Activated naive CD8-positive, alpha-beta T cell treated with anti-CD3 and anti-CD28 coated beads, Interleukin-2, amount 50 U/mL, for 16 hours (primary cell): Measurements from ENCODE around the gene MIA3.
"Not testable (repeated sequence)": the region's sequence is repeated elsewhere in the genome, so short reads cannot be mapped to it uniquely, and the experiment has no call there.

Experiments
- DNase-seq: peaks from one replicate; pipeline ENCODE4 v3.0.0-alpha.2; 2020; ENCODE audit warnings: low read depth, low spot score

Gene MIA3

GRCh38 chr1:222663431-222663934 lies 45.6 kb downstream of the MIA3 start:
- no peak for DNase-seq

- no peak for DNase-seq
Measured at GRCh38 chr1:222665964-222666363, 48.1 kb downstream of the MIA3 start.

GRCh38 chr1:222668184-222668583 lies 50.3 kb downstream of the MIA3 start:
- DNase-seq: not testable (repeated sequence)

- DNase-seq: not testable (repeated sequence)
Measured at GRCh38 chr1:222669107-222669506, 51.2 kb downstream of the MIA3 start.

GRCh38 chr1:222670110-222670509 lies 52.2 kb downstream of the MIA3 start:
- no peak for DNase-seq

GRCh38 chr1:222680080-222680479 lies 62.2 kb downstream of the MIA3 start:
- no peak for DNase-seq

- DNase-seq: no peak
Measured at GRCh38 chr1:222691016-222691415, 73.1 kb downstream of the MIA3 start.

- no peak for DNase-seq
Measured at GRCh38 chr1:222694927-222695326, 77.0 kb downstream of the MIA3 start.

GRCh38 chr1:222696741-222697140 lies 78.8 kb downstream of the MIA3 start:
- no peak for DNase-seq

- no peak for DNase-seq
Measured at GRCh38 chr1:222697203-222697602, 79.3 kb downstream of the MIA3 start.

- DNase-seq: no peak
Measured at GRCh38 chr1:222697826-222698225, 79.9 kb downstream of the MIA3 start.

- no peak for DNase-seq
Measured at GRCh38 chr1:222702210-222702609, 84.3 kb downstream of the MIA3 start.

GRCh38 chr1:222704260-222704659 lies 86.4 kb downstream of the MIA3 start:
- DNase-seq: no peak

- DNase-seq: no peak
Measured at GRCh38 chr1:222706815-222707214, 88.9 kb downstream of the MIA3 start.

- DNase-seq: no peak
Measured at GRCh38 chr1:222709700-222710153, 91.8 kb downstream of the MIA3 start.

GRCh38 chr1:222711319-222712252 lies 93.7 kb downstream of the MIA3 start:
- DNase-seq: peak; percentile 26

- DNase-seq: peak; percentile 95
Measured at GRCh38 chr1:222712253-222713090, 94.6 kb downstream of the MIA3 start, which contains the start of the genes AIDA and BROX. AIDA (minus strand) TSS chr1:222712491; CDS start chr1:222712317, 174 bp downstream. BROX (plus strand) TSS chr1:222712564; CDS start chr1:222715700, 3,136 bp downstream.

- DNase-seq: peak; percentile 78
Measured at GRCh38 chr1:222713091-222713961, 95.4 kb downstream of the MIA3 start.

GRCh38 chr1:222716393-222716792 lies 98.5 kb downstream of the MIA3 start:
- no peak for DNase-seq
